GM12878 (cell line): Measurements from ENCODE around the gene MRTFA. TPM values are rescaled to one million over a fixed set of nuclear protein-coding genes. Genes with fewer than 3 reads are reported as not detected.

ENCODE experiments used
- BCL11A ChIP-seq: IDR thresholded peaks from 2 replicates; pipeline ENCODE4 v1.6.1; 2011; ENCODE audit warnings: low read depth, low read length
- CTCF ChIP-seq, 3 experiments: IDR thresholded peaks in 2 of 3; conservative IDR thresholded peaks in 1 of 3; 2 replicates each; pipeline ENCODE4 v1.5.1; 2011; ENCODE audit warnings: low read depth in 3 of 3, low read length in 3 of 3, mild to moderate bottlenecking in 3 of 3, control low read depth in 2 of 3, moderate library complexity in 2 of 3, inconsistent platforms in 1 of 3, mixed read lengths in 1 of 3; ENCODE audit not compliant: control insufficient read depth in 2 of 3, insufficient read depth in 1 of 3; ENCODE audit errors: extremely low read depth in 1 of 3
- DPF2 ChIP-seq: fragments of 450-650 bp; IDR thresholded peaks from 2 replicates; pipeline ENCODE4 v1.6.1; 2017; ENCODE audit warnings: mild to moderate bottlenecking
- E4F1 ChIP-seq: fragments of 450-650 bp; IDR thresholded peaks from 2 replicates; pipeline ENCODE4 v1.6.1; 2018; ENCODE audit warnings: borderline replicate concordance, mild to moderate bottlenecking; ENCODE audit not compliant: partially characterized antibody
- EGR1 ChIP-seq, 2 experiments: IDR thresholded peaks; 1 replicate in 1 of 2; 2 replicates in 1 of 2; pipeline ENCODE4 v1.6.1; 2011 to 2012; ENCODE audit warnings: low read depth in 2 of 2, low read length in 2 of 2, borderline replicate concordance in 1 of 2, mild to moderate bottlenecking in 1 of 2, moderate library complexity in 1 of 2
- ELK1 ChIP-seq: IDR thresholded peaks from 2 replicates; pipeline ENCODE4 v1.6.1; 2012; ENCODE audit warnings: low read depth, low read length, improper control_type of control experiment
- FOS ChIP-seq: IDR thresholded peaks from 3 replicates; pipeline ENCODE4 v1.6.1; 2011; ENCODE audit warnings: borderline replicate concordance; ENCODE audit not compliant: insufficient read length; ENCODE audit errors: extremely low read depth
- HDGF ChIP-seq: fragments of 450-650 bp; IDR thresholded peaks from 2 replicates; pipeline ENCODE4 v1.6.1; 2016; ENCODE audit warnings: antibody characterized with exemption
- MLLT1 ChIP-seq: fragments of 450-650 bp; IDR thresholded peaks from 2 replicates; pipeline ENCODE4 v1.6.1; 2016; ENCODE audit warnings: mild to moderate bottlenecking
- NR2C1 ChIP-seq: fragments of 450-650 bp; IDR thresholded peaks from 2 replicates; pipeline ENCODE4 v1.6.1; 2017; ENCODE audit warnings: antibody characterized with exemption, mild to moderate bottlenecking, moderate library complexity
- NR2F1 ChIP-seq: fragments of 450-650 bp; conservative IDR thresholded peaks from 2 replicates; pipeline ENCODE4 v1.6.1; 2017; ENCODE audit warnings: mild to moderate bottlenecking
- SKIL ChIP-seq: fragments of 450-650 bp; IDR thresholded peaks from 2 replicates; pipeline ENCODE4 v1.6.1; 2017; ENCODE audit warnings: mild to moderate bottlenecking, low read depth, inconsistent platforms; ENCODE audit not compliant: poor library complexity, severe bottlenecking
- TAF1 ChIP-seq: IDR thresholded peaks from 2 replicates; pipeline ENCODE4 v1.6.1; 2011; ENCODE audit warnings: mild to moderate bottlenecking, low read depth, low read length, borderline replicate concordance
- ZBED1 ChIP-seq: IDR thresholded peaks from 2 replicates; pipeline ENCODE4 v1.6.1; 2016; ENCODE audit warnings: borderline replicate concordance
- ZBTB33 ChIP-seq: fragments of 450-650 bp; IDR thresholded peaks from 2 replicates; pipeline ENCODE4 v1.6.1; 2017; ENCODE audit warnings: mild to moderate bottlenecking
- ZNF207 ChIP-seq: fragments of 450-650 bp; IDR thresholded peaks from 2 replicates; pipeline ENCODE4 v1.6.1; 2014; ENCODE audit warnings: antibody characterized with exemption, mild to moderate bottlenecking, borderline replicate concordance
- ZZZ3 ChIP-seq: IDR thresholded peaks from 2 replicates; pipeline ENCODE4 v1.6.1; 2011; ENCODE audit warnings: low read depth; ENCODE audit not compliant: control insufficient read depth, insufficient read length
- polyA plus RNA-seq, 11 experiments: library from polyadenylated mRNA; depleted of rRNA in 4 of 11; unstranded in 6 of 11; stranded (reverse) in 5 of 11; fragments of >200 nt; fragmentation: Nextera tagmentation in 4 of 11; fragmentation: Illumina TruSeq in 1 of 11; extraction: Ambion mirVana in 4 of 11; extraction: Trizol in 1 of 11; gene quantifications; 1 replicate in 1 of 11; 2 replicates in 10 of 11; pipeline versions ENCODE4 v1.2.1 to v1.2.3, GENCODE V29; 2011 to 2016; ENCODE audit warnings: inconsistent platforms in 2 of 11, missing spikeins in 2 of 11, low read depth in 1 of 11
- total RNA-seq, 4 experiments: library from RNA; depleted of rRNA in 3 of 4; stranded (reverse); fragments of >200 nt in 3 of 4; fragmentation: Illumina TruSeq in 1 of 4; extraction: Trizol in 1 of 4; gene quantifications; 2 replicates each; pipeline versions ENCODE4 v1.2.1 to v1.2.3, GENCODE V29; 2013 to 2021

The MRTFA gene
- total and polyA plus RNA-seq, 10 of the 15 experiments (the other 5 are each of a cell fraction or from before 2014, with no cell fraction given): 2.0 to 63.9 (median 17.9) TPM

- 0 out of 6 replicates have a peak, but pooled peaks of 1 of the 3 experiments have one; percentile 0 for TF ChIP-seq CTCF (IDR thresholded peaks at IDR 0.05 in 2 of 3, conservative IDR thresholded peaks at IDR 0.05 in 1 of 3; ENCODE audit: control insufficient read depth in 2 of 3, extremely low read depth in 1 of 3, insufficient read depth in 1 of 3, low read depth in 3 of 3, low read length in 3 of 3)
- peak; percentile 89 for TF ChIP-seq SKIL
- 0 out of 3 replicates have a peak, but pooled peaks of 1 of the 2 experiments have one; percentile 39 for TF ChIP-seq EGR1 (IDR thresholded peaks at IDR 0.05; ENCODE audit: borderline replicate concordance in 1 of 2, low read depth in 2 of 2, low read length in 2 of 2)
- TF ChIP-seq E4F1: peak; percentile 93
- TF ChIP-seq ZBTB33: no peak
- TF ChIP-seq ZZZ3: no peak
- TF ChIP-seq BCL11A: no peak
- 0 out of 2 replicates have a peak, but pooled peaks have one; percentile 24 for TF ChIP-seq ELK1
- peak; percentile 38 for TF ChIP-seq NR2F1
- TF ChIP-seq FOS: peak; percentile 54
- no peak for TF ChIP-seq NR2C1
- peak; percentile 45; the same call in 1 of the 2 replicates for TF ChIP-seq MLLT1
- peak; percentile 76; the same call in 1 of the 2 replicates for TF ChIP-seq TAF1
- TF ChIP-seq ZNF207: 0 out of 2 replicates have a peak, but pooled peaks have one; percentile 30
- no peak for TF ChIP-seq ZBED1
- TF ChIP-seq DPF2: peak; percentile 100
- TF ChIP-seq HDGF: peak; percentile 99
Measured at GRCh38 chr22:40636380-40637182, at the start of gene MRTFA (continued).
